Bronchial epithelial cell (primary cell): Measurements from ENCODE around the gene ARHGAP4. TPM values are rescaled to one million over a fixed set of nuclear protein-coding genes. Genes with fewer than 3 reads are reported as not detected.

Experiments used
- DNase-seq: peaks from one replicate; pipeline ENCODE4 v3.0.0-alpha.2; 2010; ENCODE audit warnings: low read depth
- FAIRE-seq: peaks from 2 replicates; lab custom pipeline; 2011; peaks lifted over from hg19 to GRCh38; lab: Jason Lieb, UNC
- H3K27me3 ChIP-seq: 2 replicates; pipeline ENCODE4 v1.5.1; 2011; ENCODE audit warnings: low read length; ENCODE audit not compliant: control insufficient read depth, insufficient read depth
- H3K36me3 ChIP-seq: 2 replicates; pipeline ENCODE4 v1.5.1; 2011; ENCODE audit warnings: low read length; ENCODE audit not compliant: control insufficient read depth, insufficient read depth
- H3K4me3 ChIP-seq: 2 replicates; pipeline ENCODE4 v1.5.1; 2011; ENCODE audit warnings: mild to moderate bottlenecking, low read depth, low read length, control low read depth
- total RNA-seq: library from RNA; depleted of rRNA; stranded (reverse); fragments of >200 nt; gene quantifications from 2 replicates; pipeline ENCODE4 v1.2.1, GENCODE V29; 2014
- TF ChIP-seq, protein P1 (sequence below): IDR thresholded peaks from 2 replicates; pipeline ENCODE4 v1.5.1; 2011; ENCODE audit warnings: mild to moderate bottlenecking, moderate library complexity, low read length, control low read depth, inconsistent platforms; ENCODE audit not compliant: insufficient read depth, severe bottlenecking

ARHGAP4 gene
- total RNA-seq, 1 donor from 2014 or later = 0.79 TPM

DNA sequence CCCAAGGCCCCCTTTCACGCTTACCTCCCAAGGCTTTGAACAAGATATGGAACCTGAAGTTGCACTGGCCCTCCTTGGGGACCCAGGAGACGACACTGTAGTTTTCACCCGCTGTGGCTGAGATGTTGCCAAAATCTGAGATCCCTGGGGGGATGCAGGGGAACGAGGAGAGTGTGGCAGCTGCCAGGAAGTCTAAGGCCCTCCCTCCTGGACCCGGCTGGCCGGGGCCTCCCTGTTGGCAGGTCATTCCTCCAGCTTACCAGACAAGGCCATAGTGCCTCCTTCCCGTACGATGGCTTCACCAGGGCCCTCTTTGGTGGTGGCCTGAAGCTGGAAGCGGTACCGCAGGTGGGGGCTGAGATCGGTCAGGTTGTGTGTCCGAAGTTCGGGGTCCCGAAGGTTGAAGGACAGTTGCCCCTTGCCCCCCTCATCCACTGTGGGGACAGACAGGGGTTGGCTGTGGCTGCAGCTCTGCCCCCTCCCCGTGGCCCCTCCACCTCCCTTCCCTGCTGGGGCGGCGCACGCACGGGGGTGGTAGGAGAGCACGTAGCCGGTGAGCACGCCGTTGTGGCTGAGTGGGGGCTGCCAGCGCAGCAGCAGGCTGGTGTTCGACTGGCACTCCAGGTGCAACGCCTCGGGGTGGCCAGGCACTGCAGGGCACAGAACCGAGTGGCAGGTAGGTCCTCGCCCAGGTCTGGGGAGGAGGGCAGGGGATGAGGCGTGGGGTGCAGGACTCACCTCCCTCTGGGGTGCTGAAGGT lies 61.3 kb downstream of the ARHGAP4 start:
- no peak overlapping the region for H3K4me3 ChIP-seq
- no peaks in the 10 kb centered on the region for H3K27me3 ChIP-seq
- H3K36me3 ChIP-seq = no peaks in the 10 kb centered on the region
- DNase-seq (no peak), FAIRE-seq (no peak)
- TF ChIP-seq, protein P1, sequence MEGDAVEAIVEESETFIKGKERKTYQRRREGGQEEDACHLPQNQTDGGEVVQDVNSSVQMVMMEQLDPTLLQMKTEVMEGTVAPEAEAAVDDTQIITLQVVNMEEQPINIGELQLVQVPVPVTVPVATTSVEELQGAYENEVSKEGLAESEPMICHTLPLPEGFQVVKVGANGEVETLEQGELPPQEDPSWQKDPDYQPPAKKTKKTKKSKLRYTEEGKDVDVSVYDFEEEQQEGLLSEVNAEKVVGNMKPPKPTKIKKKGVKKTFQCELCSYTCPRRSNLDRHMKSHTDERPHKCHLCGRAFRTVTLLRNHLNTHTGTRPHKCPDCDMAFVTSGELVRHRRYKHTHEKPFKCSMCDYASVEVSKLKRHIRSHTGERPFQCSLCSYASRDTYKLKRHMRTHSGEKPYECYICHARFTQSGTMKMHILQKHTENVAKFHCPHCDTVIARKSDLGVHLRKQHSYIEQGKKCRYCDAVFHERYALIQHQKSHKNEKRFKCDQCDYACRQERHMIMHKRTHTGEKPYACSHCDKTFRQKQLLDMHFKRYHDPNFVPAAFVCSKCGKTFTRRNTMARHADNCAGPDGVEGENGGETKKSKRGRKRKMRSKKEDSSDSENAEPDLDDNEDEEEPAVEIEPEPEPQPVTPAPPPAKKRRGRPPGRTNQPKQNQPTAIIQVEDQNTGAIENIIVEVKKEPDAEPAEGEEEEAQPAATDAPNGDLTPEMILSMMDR = no peak

DNA sequence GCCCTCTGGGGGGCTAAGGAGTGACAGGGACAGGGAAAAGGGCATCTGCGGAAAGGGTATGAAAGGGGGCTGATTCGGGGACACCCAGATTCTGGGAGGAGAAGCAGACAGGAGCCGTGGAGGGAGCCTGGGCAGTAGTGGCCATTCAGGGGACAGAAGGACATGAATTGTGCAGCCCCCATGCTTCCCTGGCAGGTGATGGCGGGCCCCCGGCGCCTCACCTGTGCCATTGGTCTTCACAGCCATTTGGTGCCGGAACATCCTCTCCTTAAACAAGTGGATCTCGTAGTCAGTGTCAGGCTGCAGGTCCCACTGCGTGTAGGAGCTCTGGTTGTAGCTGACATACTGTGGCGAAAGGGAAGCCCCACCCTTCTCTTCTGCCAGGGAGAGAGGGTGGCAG lies 62.0 kb downstream of the ARHGAP4 start:
- Histone ChIP-seq H3K36me3 (no peaks in the 10 kb centered on the region), H3K27me3 (no peaks in the 10 kb centered on the region), H3K4me3 (no peak overlapping the region)
- DNase-seq = no peak
- no peak for FAIRE-seq
- TF ChIP-seq, protein P1 = no peak

DNA sequence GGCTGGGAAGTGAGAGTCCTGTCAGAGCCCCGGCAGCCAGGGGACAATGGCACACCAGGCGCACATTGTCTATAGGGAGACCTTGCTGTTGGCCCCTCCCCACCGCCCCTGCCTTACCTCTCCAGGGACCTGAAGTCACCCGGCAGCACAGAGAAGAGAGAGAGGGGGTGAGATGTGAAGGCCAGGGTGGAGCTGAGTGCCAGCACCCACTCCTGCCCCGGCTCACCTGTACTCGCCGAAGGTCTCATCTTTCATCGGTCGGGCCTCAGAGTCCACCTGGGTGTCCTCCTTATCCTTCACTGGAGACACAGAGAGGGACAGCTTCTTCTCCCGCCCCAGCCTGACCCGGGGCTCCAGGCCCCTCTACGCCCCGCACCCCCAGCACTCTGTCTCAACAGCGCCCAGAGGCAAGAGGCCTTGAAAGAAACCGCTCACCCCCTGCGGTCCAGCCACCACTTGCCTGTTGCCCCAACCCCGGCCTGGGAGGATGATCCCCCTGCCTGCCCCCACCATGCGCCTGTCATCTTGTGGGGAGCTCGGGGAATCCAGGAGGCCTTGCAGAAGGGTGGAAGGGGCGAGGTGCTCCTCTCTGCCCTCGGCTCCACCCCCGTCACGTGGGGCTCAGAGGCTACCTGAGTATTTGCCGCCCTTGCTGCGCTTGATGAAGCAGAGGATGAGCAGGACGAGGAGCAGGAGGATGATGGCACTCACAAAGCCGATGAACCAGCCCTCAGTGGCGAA lies 62.6 kb downstream of the ARHGAP4 start:
- DNase-seq = no peak
- TF ChIP-seq, protein P1 = no peak
- Histone ChIP-seq H3K36me3 (no peaks in the 10 kb centered on the region), H3K27me3 (no peaks in the 10 kb centered on the region), H3K4me3 (no peak overlapping the region)
- FAIRE-seq = no peak

DNA sequence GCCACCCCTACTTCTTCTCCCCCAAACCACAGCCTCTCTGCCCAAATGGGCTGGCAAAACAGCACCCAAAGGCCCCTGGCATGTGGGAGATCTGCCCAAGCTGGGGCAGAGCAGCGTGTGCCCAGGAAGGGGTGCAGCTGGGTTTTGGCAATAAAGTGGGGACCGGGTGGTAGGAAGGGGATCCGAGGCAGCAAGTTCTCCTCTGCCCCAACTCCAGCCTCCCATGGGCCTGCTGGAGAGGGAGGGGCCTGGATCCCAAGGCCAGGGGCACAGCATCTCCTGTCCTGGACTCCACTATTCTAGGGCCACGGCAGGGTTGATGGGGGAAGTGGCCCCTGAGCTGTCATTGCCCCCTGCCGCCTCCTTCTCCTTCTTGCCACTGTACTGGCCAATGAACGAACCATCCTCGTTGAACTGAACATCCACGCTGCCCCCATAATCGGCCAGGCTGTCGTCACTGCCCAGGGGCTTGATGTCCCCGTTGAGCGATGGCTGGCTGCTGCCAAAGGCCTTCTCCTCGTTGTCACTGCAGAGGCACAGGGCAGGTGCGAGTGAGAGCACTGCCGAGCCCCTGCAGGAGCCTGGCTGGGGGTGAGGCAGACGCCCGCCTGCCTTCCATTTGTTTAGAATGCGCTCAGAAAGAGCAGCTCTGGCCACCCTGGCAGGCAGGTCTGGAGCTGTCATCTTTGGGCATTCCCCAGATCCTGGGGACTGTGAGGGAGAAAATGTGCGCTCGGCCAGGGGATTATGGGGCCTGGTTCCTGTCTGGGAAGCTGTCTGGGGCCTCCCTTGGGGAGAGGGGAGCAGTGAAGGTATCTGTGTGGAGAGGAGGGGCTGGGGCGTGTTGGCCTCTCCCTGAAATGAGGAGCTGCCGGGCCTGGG lies 63.5 kb downstream of the ARHGAP4 start:
- no peak for DNase-seq
- H3K4me3 ChIP-seq = no peak overlapping the region
- TF ChIP-seq, protein P1 = no peak
- H3K27me3 ChIP-seq = no peaks in the 10 kb centered on the region
- H3K36me3 ChIP-seq = no peaks in the 10 kb centered on the region
- no peak for FAIRE-seq

DNA sequence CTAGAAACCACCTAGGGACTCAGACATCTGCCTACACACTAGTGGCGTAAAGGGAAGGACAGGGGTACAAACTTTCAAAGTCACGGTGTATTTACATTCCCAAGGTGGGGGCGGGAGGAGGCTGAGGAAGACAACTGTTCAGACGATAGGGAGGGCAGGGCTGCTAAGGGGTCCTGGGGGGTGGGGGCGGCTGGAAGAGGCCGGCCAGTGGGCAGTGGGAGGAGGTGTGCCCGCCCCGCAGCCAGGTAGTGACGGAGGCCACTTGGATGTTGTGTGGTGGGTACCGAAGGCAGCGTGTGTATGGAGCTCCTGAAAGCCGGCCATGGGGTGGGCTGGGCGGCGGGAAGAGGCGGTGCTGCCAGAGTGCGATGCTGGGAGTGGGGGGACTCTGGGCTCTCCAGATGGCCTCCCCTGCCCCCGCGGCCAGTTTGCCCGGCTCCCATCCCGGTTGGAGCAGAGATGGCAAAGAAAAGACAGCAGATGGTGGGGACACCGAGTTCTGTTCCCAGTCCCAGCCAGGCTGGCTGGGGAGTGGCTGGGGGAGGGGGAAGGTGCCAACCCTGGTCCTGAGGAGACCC lies 64.2 kb downstream of the ARHGAP4 start:
- FAIRE-seq (no peak), DNase-seq (no peak)
- TF ChIP-seq, protein P1 = no peak
- H3K27me3 ChIP-seq = no peaks in the 10 kb centered on the region
- H3K4me3 ChIP-seq = no peak overlapping the region
- no peaks in the 10 kb centered on the region for H3K36me3 ChIP-seq
